ENCODE results near the gene GSN.

- TF ChIP-seq CTCF (conservative IDR thresholded peaks at IDR 0.05) (no peak), ZFX (IDR thresholded peaks at IDR 0.05) (no peak)
Observed at GRCh38 chr9:121363622-121363961, 95.6 kb downstream of the GSN start.

All from C4-2B (cell line).